Activated naive CD4-positive, alpha-beta T cell treated with anti-CD3 and anti-CD28 coated beads, Interleukin-2, amount 50 U/mL, for 16 hours (primary cell): ENCODE results near the gene PPP1R12C.
"Not testable (repeated sequence)": the region's sequence is repeated elsewhere in the genome, so short reads cannot be mapped to it uniquely, and the experiment has no call there.

ENCODE experiments used
- DNase-seq: peaks from one replicate; pipeline ENCODE4 v3.0.0-alpha.2; 2020

The PPP1R12C gene

DNA sequence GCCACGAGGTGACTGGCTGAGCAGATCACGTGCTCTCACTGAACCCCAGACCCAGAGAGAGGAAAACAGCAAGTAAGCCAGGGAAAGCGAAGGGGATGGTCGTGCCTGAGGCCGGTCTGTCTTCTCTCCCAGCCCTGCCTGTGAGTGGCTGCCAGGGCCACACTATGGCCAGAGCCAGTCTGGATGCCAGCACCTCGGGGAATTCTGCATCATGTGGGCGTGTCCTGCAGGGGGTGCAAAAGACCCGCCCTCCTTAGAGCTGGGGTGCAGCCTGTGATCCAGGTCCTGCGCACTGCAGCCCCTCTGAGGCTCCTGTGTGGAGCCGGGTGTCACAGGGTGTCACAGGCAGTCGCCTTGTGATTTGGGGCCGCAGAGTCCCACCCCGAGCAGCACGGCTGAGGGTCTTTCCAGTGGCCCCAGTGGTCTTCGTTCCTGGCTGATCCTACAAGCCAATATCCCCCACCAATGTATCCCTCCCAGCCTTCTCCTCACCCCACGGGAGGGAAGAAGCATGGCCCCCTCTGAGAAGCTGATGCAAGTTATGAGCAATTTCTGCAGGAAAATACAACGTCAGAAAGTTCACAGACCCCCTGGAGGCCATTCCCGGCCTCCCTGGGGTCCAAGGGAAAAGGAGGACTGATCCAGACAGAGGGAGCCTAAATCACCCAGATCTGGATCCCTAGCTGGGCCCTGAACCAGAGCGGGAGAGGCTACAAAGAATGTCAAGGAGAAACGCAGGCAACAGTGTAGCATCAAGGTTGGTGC lies 7.7 kb downstream of the PPP1R12C start:
- DNase-seq: no peak

DNA sequence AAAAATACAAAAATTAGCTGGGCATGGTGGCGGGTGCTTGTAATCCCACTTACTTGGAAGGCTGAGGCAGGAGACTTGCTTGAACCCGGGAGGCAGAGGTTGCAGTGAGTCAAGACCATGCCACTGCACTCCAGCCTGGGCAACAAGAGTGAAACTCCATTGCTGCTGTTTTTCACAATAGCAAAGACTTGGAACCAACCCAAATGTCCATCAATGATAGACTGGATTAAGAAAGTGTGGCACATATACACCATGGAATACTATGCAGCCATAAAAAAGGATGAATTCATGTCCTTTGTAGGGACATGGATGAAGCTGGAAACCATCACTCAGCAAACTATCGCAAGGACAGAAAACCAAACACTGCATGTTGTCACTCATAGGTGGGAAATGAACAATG lies 10.2 kb downstream of the PPP1R12C start:
- DNase-seq: not testable (repeated sequence)

GRCh38 chr19:55106591-55106990 lies 10.8 kb downstream of the PPP1R12C start:
- no peak for DNase-seq

GRCh38 chr19:55105237-55105636 lies 12.2 kb downstream of the PPP1R12C start:
- no peak for DNase-seq

DNA sequence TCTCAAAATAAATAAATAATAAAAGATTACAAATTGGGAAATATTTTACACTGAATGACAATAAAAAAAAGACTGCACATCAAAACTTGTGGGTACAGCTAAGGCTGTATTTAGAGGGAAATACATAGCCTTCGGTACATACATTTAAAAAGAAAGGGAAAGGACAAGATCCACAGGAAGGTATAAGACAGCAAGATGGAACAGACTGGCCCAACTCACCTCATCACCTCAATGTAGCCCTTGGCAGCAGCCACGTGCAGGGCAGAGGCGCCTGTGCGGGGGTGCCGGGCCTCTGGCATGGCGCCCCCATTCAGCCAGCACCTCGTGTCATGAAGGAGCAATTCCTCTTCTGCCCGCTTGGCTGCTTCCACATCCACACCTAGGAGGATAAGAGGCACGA lies 14.2 kb downstream of the PPP1R12C start:
- DNase-seq: no peak

GRCh38 chr19:55101261-55101660 lies 16.2 kb downstream of the PPP1R12C start:
- no peak for DNase-seq

DNA sequence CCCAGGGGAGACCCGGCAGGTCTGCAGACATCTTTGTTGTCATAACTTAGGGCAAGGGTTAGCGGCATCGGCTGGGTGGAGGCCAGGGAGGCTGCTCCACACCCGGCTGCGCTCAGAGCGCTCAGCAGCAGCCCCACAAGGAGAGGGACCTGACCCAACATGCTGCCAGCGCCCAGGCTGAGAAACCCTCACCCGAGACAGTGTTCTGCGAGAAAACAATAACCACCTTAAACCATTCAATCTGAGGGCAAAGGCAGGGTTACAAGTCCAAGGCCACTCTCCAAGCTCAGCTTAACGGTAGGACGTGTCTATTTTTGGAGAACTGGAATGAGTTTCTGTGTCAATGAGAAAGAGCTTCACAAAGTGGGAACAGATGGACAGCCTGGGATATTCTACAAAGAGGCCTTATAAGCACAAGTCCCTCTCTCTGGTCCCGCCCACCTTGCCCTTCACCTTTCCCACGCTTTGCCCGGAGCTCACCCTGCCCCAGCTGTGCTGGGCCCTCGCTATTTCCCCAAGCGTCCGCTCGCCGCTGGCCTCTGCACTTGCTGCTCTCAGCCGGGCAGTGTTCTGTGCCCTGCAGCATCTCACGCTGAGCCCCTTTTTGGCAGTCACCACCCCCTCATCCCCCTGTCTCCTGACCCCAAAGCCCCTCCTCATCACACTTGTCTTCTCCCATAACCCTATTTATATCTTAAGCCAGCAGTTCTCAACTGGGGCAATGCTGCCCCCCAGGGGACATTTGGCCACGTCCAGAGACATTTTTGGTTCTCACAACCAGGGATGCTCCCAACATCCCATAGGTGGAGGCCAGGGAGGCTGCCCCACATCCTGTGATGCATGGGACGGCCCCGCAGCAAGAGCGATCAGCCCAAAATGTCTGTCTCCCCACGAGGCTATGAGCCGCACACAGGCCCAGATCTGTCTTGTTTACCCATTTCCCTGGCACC lies 17.6 kb downstream of the PPP1R12C start:
- no peak for DNase-seq

- DNase-seq: no peak
Measured at GRCh38 chr19:55098716-55099556, 18.5 kb downstream of the PPP1R12C start.

DNA sequence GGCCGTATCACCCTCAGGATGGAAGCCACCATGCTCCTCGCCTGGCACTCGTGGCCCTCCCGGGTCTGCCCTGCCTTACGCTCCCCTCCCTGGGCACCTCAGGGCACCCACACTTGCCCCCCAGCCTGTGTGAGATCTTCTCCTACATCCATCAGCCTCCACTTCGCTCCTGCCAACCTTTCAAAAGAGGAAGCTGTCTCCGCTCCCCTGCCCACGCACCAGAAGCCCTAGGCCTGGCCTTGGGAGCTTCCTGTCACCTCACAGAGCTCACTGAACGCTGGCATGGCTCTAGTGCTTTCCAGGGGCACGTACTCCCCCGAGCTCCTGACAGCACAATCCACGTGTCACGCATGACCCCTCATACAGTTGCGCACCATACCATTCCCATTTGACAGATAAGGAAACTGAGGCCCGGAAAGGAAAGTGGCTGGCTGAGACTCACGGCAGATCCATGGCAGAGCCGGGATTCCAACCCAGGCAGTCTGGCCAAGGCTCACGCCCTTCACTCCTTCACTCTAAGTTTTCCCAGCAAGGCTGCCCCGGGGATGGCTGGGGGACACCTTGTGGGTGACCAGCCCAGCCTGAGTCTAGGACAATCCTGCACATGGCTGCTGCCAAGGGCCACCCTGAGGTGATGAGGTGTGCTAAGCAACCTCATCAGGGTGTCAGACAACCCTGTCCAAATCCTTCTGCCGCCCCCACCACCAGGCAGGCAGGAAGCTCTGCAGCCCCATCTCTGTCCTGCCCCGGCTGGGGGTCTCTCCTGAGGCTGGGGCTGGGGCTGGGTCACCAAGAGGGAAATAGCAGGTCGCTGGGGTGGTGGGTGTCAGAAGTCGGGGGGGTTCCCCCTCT lies 19.3 kb downstream of the PPP1R12C start:
- no peak for DNase-seq

- DNase-seq: no peak
Measured at GRCh38 chr19:55096061-55096701, 21.3 kb downstream of the PPP1R12C start.

DNA sequence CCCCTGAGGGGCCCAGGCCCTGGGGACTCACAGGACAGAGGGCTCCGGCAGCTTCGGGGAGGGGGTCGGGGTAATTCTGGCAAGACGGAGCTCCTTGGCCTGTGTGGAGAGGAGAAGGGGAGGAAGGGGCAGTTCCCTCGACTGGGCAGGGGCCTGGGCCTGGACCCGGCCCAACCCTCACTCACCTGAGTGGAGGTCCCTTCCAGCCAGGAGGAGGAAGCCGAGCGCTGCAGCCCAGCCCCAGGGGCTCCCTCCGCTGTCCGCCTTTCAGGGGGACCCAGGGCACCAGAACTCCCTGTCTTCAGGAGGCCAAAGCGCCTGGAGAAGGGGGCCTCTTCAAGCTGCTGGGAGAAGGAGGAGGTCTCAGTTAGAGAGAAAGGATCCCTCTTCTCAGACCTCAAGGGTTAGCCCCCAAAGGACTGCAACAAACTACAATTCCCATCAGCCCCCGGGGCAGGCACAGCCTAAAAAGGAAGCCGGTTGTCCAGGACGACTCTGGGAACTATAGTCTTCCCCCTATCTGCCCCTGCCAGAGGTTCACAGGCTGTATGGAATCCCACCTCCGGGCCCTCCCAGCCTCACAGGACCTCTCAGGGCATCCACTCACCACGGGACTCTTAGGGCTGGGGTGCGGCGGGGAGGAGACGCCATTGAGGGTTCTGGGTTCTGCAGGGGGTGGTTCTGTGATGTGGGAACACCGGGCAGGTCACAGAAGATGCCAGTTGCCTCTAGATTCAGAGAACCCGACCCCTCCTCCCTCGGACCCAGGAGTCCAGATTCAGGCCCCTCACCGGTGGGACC lies 22.0 kb downstream of the PPP1R12C start:
- no peak for DNase-seq

DNA sequence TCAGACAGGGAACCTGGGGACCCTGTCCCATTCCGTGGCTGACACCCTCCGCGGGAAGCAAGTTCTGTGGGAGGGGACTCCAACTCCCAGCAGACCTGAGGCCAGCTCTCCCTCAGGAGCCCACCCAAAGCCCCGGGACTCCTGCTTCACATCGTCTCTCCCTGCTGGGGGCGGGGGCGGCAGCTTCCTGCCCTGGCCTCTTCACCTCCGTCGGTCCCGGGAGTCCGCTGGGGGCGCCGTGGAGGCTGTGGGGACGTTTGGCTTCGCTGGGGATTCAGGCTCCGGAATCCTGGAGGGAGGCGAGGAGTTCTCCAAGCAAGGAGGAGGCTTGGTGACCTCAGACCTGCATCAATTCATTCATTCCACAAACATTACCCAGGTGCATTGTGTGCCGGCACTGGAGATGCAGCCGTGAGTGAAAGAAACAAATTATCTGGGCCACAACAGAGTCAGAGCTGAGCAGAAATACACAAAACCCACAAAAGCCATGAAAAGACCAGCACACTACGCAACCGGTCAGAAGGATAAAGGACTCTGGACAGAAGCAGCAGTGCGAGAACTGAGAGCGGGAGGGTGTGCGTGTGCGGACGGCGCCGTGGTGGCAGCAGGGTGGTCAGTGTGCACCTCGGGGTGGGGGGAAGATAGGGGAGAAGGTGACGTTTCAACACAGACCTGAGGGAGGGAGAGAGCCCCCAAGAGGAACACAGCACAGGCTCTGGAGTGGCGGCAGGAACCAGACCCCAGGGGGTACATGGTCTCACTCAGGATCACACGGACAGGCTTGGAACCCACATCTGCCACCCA lies 22.8 kb downstream of the PPP1R12C start:
- DNase-seq: no peak

DNA sequence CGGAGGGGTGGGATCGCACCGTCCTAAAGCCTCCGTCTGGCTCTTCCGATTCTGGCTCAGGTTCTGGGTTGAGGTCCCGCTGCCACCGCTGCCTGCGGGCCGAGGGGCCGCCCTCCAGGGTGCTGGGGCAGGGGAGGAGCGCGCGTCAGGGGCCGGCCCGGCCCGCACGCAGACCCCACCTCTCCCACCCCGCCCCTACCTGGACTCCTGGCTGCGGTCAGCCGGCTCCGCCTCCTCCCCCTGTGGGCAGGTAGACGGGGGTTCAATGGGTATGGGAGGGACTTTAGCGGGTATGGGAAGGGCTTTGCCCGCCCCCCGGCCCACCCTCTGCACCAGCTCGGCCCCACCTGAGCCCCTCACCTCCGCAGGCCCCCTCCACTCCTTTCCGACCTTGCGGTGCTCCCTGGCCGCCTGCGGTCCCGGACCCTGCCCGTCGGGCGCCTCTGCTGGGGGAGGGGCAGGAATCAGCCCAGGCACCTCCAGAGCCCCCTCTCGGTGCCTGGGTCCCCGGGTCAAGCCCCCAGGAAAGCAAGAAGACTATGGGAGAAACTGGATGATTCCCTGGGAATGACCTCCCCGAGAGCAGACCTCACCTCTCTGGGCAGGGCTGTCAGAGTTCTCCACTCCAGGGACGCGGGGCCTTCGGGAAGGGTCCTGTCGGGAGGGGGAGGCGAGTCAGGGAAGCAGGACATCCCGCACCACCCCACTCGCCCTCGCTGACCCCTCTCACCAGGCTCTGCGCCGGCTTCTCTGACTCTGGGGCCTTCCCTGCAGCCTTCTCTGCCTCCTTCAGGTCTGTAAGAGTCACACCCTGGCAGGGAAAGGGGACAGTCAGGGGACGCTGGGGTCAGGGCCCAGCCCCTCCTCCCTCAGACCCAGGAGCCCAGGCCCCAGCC lies 24.8 kb downstream of the PPP1R12C start:
- DNase-seq: no peak

GRCh38 chr19:55091955-55092354 lies 25.5 kb downstream of the PPP1R12C start:
- DNase-seq: no peak

- no peak for DNase-seq
Measured at GRCh38 chr19:55091126-55091910, 26.1 kb downstream of the PPP1R12C start.

DNA sequence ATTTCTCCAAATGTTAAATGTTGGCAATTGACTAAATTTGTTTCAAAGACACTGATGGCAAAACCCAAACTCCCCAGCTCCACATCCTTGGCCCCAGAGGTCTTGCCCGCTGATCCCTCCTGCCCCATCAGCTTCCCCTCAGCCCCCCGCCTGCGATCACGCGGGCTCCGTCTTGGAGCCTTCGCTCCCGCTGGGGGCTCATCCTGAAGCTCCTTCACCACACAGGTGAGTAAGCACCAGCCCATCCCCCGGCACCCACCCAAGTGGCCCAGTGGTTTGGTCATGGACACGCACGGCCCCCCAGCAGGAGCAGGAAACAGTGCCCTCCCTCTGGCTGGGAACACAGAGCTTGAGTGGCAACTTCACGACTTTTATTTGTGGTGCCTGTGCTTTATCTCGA lies 26.9 kb downstream of the PPP1R12C start:
- DNase-seq: no peak

GRCh38 chr19:55089342-55089944 lies 28.0 kb downstream of the PPP1R12C start:
- DNase-seq: no peak
